IMR-90 (cell line): ENCODE results near the gene NKTR. TPM values are rescaled to one million over a fixed set of nuclear protein-coding genes. Genes with fewer than 3 reads are reported as not detected.
A peak's percentile ranks its signal among the peaks of the same experiment; 100 is the strongest.

ENCODE experiments used
- ATAC-seq: fragments of 200-7000 bp; cut with Tn5 transposase; 2 replicates; pipeline ENCODE4 v1.9.1; 2020; ENCODE audit warnings: low read depth, mild to moderate bottlenecking, moderate library complexity
- BruUV-seq: library from RNA; stranded (reverse); fragments of 400-500 nt; replicated peaks from 2 replicates; lab custom pipeline; 2021; lab: Mats Ljungman, UMichigan
- CTCF ChIA-PET: fragments of 300-600 bp; formaldehyde crosslinking; extraction: SDS; loops from one replicate; lab custom pipeline; 2021; ENCODE audit warnings: antibody characterized with exemption; lab: Yijun Ruan, JAX
- POLR2A ChIA-PET: fragments of 300-600 bp; sonication (Branson Sonifier 250); formaldehyde crosslinking; loops from one replicate; lab custom pipeline; 2022; ENCODE audit warnings: antibody characterized with exemption; ENCODE audit not compliant: unreplicated experiment; lab: Charles Lee
- DNase-seq: peaks from one replicate; pipeline ENCODE4 v3.0.0; 2013
- H2AFZ ChIP-seq: replicated peaks from 2 replicates; pipeline ENCODE3; 2013; ENCODE audit warnings: low read length, mild to moderate bottlenecking; ENCODE audit not compliant: poor library complexity
- H2AK5ac ChIP-seq: 2 replicates; pipeline ENCODE4 v1.6.1; 2013; ENCODE audit warnings: low read depth, low read length, inconsistent platforms
- H2AK9ac ChIP-seq: replicated peaks from 2 replicates; pipeline ENCODE3; 2013; ENCODE audit warnings: mild to moderate bottlenecking, low read depth, low read length, moderate library complexity; ENCODE audit not compliant: poor library complexity
- H2BK120ac ChIP-seq: 2 replicates; pipeline ENCODE4 v1.6.1; 2013; ENCODE audit warnings: low read depth, low read length, inconsistent platforms
- H2BK15ac ChIP-seq: 3 replicates; pipeline ENCODE4 v1.6.1; 2013; ENCODE audit warnings: low read depth, low read length, inconsistent platforms
- H2BK20ac ChIP-seq: 2 replicates; pipeline ENCODE4 v1.6.1; 2013; ENCODE audit warnings: low read depth, mild to moderate bottlenecking, inconsistent platforms, low read length, moderate library complexity
- H2BK5ac ChIP-seq: 2 replicates; pipeline ENCODE4 v1.6.1; 2013; ENCODE audit warnings: mild to moderate bottlenecking, low read depth, low read length, inconsistent platforms; ENCODE audit not compliant: poor library complexity, severe bottlenecking
- H3K14ac ChIP-seq: replicated peaks from 2 replicates; pipeline ENCODE4 v1.6.1; 2013; ENCODE audit warnings: low read depth, low read length, inconsistent platforms
- H3K18ac ChIP-seq: 2 replicates; pipeline ENCODE4 v1.6.1; 2013; ENCODE audit warnings: low read depth, low read length, control low read depth
- H3K23ac ChIP-seq: 2 replicates; pipeline ENCODE4 v1.6.1; 2013; ENCODE audit warnings: low read depth, low read length, inconsistent platforms
- H3K27ac ChIP-seq: 2 replicates; pipeline ENCODE4 v1.5.1; 2013; ENCODE audit warnings: mild to moderate bottlenecking, control low read depth, low read length; ENCODE audit not compliant: insufficient read depth
- H3K27me3 ChIP-seq: 2 replicates; pipeline ENCODE4 v1.6.1; 2013; ENCODE audit warnings: low read length; ENCODE audit not compliant: control insufficient read depth, insufficient read depth
- H3K36me3 ChIP-seq: 2 replicates; pipeline ENCODE4 v1.6.1; 2013; ENCODE audit warnings: low read length, mixed read lengths; ENCODE audit not compliant: control insufficient read depth, insufficient read depth
- H3K4ac ChIP-seq: 2 replicates; pipeline ENCODE4 v1.6.1; 2013; ENCODE audit warnings: low read depth, low read length, inconsistent platforms
- H3K4me1 ChIP-seq: 2 replicates; pipeline ENCODE4 v1.6.1; 2013; ENCODE audit warnings: low read length, mixed read lengths; ENCODE audit not compliant: control insufficient read depth, insufficient read depth
- H3K4me2 ChIP-seq: 2 replicates; pipeline ENCODE4 v1.6.1; 2013; ENCODE audit warnings: low read depth, mild to moderate bottlenecking, control low read depth, low read length, moderate library complexity
- H3K4me3 ChIP-seq: 2 replicates; pipeline ENCODE4 v1.5.1; 2013; ENCODE audit warnings: low read depth, mild to moderate bottlenecking, control low read depth, low read length, moderate library complexity; ENCODE audit not compliant: insufficient read depth
- H3K56ac ChIP-seq: 2 replicates; pipeline ENCODE4 v1.6.1; 2013; ENCODE audit warnings: low read length, inconsistent platforms; ENCODE audit not compliant: insufficient read depth; ENCODE audit errors: extremely low read depth
- H3K79me1 ChIP-seq, 2 experiments: 2 replicates each; pipeline ENCODE4 v1.6.1; 2013; ENCODE audit warnings: low read length in 2 of 2, inconsistent platforms in 1 of 2, low read depth in 1 of 2
- H3K9ac ChIP-seq: 2 replicates; pipeline ENCODE4 v1.6.1; 2013; ENCODE audit warnings: low read depth, low read length, control low read depth
- H3K9me1 ChIP-seq: 2 replicates; pipeline ENCODE4 v1.6.1; 2013; ENCODE audit warnings: low read length, inconsistent platforms; ENCODE audit not compliant: insufficient read depth
- H3K9me3 ChIP-seq: 2 replicates; pipeline ENCODE4 v1.6.1; 2013; ENCODE audit warnings: low read length; ENCODE audit not compliant: control insufficient read depth, insufficient read depth
- H4K20me1 ChIP-seq: 2 replicates; pipeline ENCODE4 v1.6.1; 2013; ENCODE audit warnings: low read length, inconsistent platforms; ENCODE audit not compliant: insufficient read depth
- H4K5ac ChIP-seq: 2 replicates; pipeline ENCODE4 v1.6.1; 2013; ENCODE audit warnings: mild to moderate bottlenecking, low read depth, low read length, control low read depth
- H4K8ac ChIP-seq, 2 experiments: 2 replicates each; pipeline ENCODE4 v1.6.1; 2013; ENCODE audit warnings: low read depth in 2 of 2, low read length in 2 of 2, control low read depth in 1 of 2, inconsistent platforms in 1 of 2
- H4K91ac ChIP-seq: 2 replicates; pipeline ENCODE4 v1.6.1; 2013; ENCODE audit warnings: low read depth, low read length, inconsistent platforms; ENCODE audit not compliant: insufficient read depth
- BHLHE40 ChIP-seq: fragments of 150-350 bp; IDR thresholded peaks from 2 replicates; pipeline ENCODE4 v1.6.1; 2016; ENCODE audit warnings: mild to moderate bottlenecking, low read depth, low read length
- MAZ ChIP-seq: IDR thresholded peaks from 2 replicates; pipeline ENCODE4 v1.6.1; 2012; ENCODE audit warnings: low read depth, mild to moderate bottlenecking, low read length, improper control_type of control experiment, moderate library complexity, borderline replicate concordance
- MXI1 ChIP-seq: IDR thresholded peaks from 2 replicates; pipeline ENCODE4 v1.6.1; 2012; ENCODE audit warnings: low read depth, mild to moderate bottlenecking, low read length, moderate library complexity, borderline replicate concordance
- POLR2A ChIP-seq: IDR thresholded peaks from 2 replicates; pipeline ENCODE4 v1.6.1; 2012; ENCODE audit warnings: mild to moderate bottlenecking, low read depth, low read length
- RFX5 ChIP-seq: IDR thresholded peaks from 2 replicates; pipeline ENCODE4 v1.8.0; 2012; ENCODE audit warnings: low read depth, mild to moderate bottlenecking, low read length, moderate library complexity
- whole genome bisulfite sequencing, 2 experiments: methylation state at CpG; one replicate each; pipeline versions ENCODE4 v1.1.5 to v1.1.7; 2013; ENCODE audit warnings: missing lambda C conversion rate in 2 of 2; ENCODE audit not compliant: insufficient read length in 1 of 2; ENCODE audit errors: extremely low coverage in 2 of 2; 5-methylcytosine and 5-hydroxymethylcytosine counted together
- dilution Hi-C: fragments of 300-500 bp; cut with HindIII; formaldehyde crosslinking; loops from one replicate; pipeline ENCODE4 v1.14.3; 2018; ENCODE audit warnings: low sequenced_read_pairs; ENCODE audit not compliant: unreplicated experiment
- in situ Hi-C: fragments of 300-500 bp; cut with MboI; formaldehyde crosslinking; loops from 3 replicates; pipeline ENCODE4 v1.14.3; 2019; ENCODE audit warnings: low sequenced_read_pairs, inconsistent platforms, mixed read lengths
- intact Hi-C: fragments of 100-400 bp; cut with micrococcal nuclease; formaldehyde crosslinking; loops from 2 replicates; pipeline ENCODE4 v1.10.0; 2022
- polyA plus RNA-seq, 3 experiments: library from polyadenylated mRNA; depleted of rRNA; stranded (reverse); fragments of >200 nt; gene quantifications; 2 replicates each; pipeline ENCODE4 v1.2.3, GENCODE V29; 2012; ENCODE audit warnings: low replicate concordance in 1 of 3
- total RNA-seq: library from RNA; depleted of rRNA; stranded (reverse); fragments of >200 nt; gene quantifications from 2 replicates; pipeline ENCODE4 v1.2.3, GENCODE V29; 2012
- TF ChIP-seq, protein P1 (sequence below): conservative IDR thresholded peaks from 2 replicates; pipeline ENCODE4 v1.5.1; 2012; ENCODE audit warnings: mild to moderate bottlenecking, low read depth, low read length, improper control_type of control experiment
- TF ChIP-seq, protein P2 (sequence below): fragments of 150-350 bp; IDR thresholded peaks from 2 replicates; pipeline ENCODE4 v1.6.1; 2017; ENCODE audit warnings: mild to moderate bottlenecking, antibody characterized with exemption, low read length, low read depth

The NKTR gene
- total and polyA plus RNA-seq, 2 of the 4 experiments (the other 2 are of a cell fraction), result 24.0 to 30.7 TPM

DNA sequence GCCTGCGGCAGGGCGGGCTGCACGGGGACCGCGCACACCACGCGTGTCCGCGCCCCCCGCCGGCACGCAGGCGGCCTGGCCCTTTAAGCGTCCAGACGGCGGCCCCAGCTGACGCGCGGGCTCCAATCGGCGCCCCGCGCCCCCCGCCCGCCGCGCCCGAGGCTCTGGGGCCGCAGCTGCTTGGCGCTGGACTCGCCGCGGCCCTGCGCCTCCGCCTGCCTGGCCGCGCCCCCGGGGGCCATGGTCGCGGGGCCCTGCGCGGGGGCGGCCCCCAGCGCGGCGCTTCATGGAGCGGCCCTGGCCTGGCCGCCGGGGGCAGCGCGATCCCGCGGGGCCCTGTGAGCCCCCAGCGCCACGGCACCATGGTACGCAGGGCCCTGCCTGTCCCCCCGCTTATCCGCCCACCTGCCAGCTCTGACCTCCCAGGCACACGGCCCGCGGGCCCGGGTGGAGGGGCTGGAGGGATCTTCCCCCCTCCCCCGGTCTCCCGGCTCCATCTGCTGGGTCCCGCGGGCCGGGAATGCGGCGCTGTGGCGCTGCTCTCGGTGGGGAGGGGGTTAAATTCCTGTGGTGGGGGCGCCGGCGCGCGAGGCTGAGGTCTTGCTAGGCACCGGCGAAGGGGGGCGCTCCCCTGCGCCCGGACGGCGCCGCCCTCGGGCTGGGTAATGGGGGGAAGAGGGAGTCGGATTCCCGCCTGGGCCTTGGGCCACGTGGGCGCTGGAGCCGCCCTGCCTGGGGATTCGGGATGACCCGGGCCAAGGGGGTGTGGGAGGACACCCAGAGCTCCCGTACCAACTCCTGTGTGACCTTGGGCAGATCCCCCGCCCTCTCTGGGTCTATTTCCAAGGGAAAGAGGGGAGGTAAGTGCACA, 54.1 kb downstream of the NKTR start:
- Histone ChIP-seq H2AFZ (peak overlapping the region; percentile 92), H3K27me3 (no peaks in the 10 kb centered on the region), H2BK20ac (0 out of 2 replicates have a peak overlapping the region, but pooled peaks have one; percentile 65), H4K5ac (peak overlapping the region; percentile 69), H2BK15ac (no peak overlapping the region; the same call in 2 of the 3 replicates), H4K91ac (peak overlapping the region; percentile 89), H3K36me3 (peaks cover 14% of the 10 kb centered on the region), H3K4ac (peak overlapping the region; percentile 88), H2BK5ac (peak overlapping the region; percentile 81), H3K18ac (peak overlapping the region; percentile 65), H4K20me1 (peaks cover 34% of the 10 kb centered on the region), H3K23ac (peak overlapping the region; percentile 72; the same call in 1 of the 2 replicates), H2BK120ac (peak overlapping the region; percentile 45), H3K56ac (peak overlapping the region; percentile 83; the same call in 1 of the 2 replicates), H2AK5ac (peak overlapping the region; percentile 70), H3K9ac (peak overlapping the region; percentile 90), H3K27ac (peak overlapping the region; percentile 87), H2AK9ac (peak overlapping the region; percentile 99), H3K9me3 (no peaks in the 10 kb centered on the region), H3K4me1 (peaks cover 36% of the 10 kb centered on the region), H3K9me1 (peaks cover 46% of the 10 kb centered on the region), H3K4me2 (peak overlapping the region; percentile 88), H3K4me3 (peak overlapping the region; percentile 70), H3K79me1 (peaks cover 31 to 73% of the 10 kb centered on the region in 2 experiments), H4K8ac (peak overlapping the region; percentile 62 to 92), H3K14ac (peak overlapping the region; percentile 84)
- 0% methylated on average over 25 of the region's 94 CpGs; no CpG with 5 or more reads in 1 of the 2 experiments for WGBS, 2 experiments
- intact Hi-C loops (loop anchor here (5.0 kb wide), 2 partner anchors 52 to 562 kb away; partner anchors contain the start of genes NKTR and TRAK1), dilution Hi-C loops (no loop called here), in situ Hi-C loops (no loop called here)
- peak; percentile 62 for ATAC-seq
- POLR2A ChIA-PET, result interaction anchor here (0.6 kb wide), 1 partner anchor 64 kb away, joined by 3 read pairs; no protein-coding TSS in a partner anchor
- CTCF ChIA-PET, result interaction anchor here (0.6 to 2.5 kb wide), 2 partner anchors 12 to 90 kb away, joined by 3 to 5 read pairs; no protein-coding TSS in a partner anchor
- peak; percentile 44 for DNase-seq
- TF ChIP-seq BHLHE40 (no peak), MAZ (peak; percentile 100), POLR2A (peak; percentile 49), RFX5 (no peak), MXI1 (peak; percentile 90)
- TF ChIP-seq, protein P1, sequence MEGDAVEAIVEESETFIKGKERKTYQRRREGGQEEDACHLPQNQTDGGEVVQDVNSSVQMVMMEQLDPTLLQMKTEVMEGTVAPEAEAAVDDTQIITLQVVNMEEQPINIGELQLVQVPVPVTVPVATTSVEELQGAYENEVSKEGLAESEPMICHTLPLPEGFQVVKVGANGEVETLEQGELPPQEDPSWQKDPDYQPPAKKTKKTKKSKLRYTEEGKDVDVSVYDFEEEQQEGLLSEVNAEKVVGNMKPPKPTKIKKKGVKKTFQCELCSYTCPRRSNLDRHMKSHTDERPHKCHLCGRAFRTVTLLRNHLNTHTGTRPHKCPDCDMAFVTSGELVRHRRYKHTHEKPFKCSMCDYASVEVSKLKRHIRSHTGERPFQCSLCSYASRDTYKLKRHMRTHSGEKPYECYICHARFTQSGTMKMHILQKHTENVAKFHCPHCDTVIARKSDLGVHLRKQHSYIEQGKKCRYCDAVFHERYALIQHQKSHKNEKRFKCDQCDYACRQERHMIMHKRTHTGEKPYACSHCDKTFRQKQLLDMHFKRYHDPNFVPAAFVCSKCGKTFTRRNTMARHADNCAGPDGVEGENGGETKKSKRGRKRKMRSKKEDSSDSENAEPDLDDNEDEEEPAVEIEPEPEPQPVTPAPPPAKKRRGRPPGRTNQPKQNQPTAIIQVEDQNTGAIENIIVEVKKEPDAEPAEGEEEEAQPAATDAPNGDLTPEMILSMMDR, result peak; percentile 28; the same call in 1 of the 2 replicates
- TF ChIP-seq, protein P2, sequence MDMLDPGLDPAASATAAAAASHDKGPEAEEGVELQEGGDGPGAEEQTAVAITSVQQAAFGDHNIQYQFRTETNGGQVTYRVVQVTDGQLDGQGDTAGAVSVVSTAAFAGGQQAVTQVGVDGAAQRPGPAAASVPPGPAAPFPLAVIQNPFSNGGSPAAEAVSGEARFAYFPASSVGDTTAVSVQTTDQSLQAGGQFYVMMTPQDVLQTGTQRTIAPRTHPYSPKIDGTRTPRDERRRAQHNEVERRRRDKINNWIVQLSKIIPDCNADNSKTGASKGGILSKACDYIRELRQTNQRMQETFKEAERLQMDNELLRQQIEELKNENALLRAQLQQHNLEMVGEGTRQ, result peak; percentile 93
- BruUV-seq, result no TSS peak
